ENCODE measurements around the gene FOXE3. TPM values are rescaled to one million over a fixed set of nuclear protein-coding genes. Genes with fewer than 3 reads are reported as not detected.
"Not testable (repeated sequence)": the region's sequence is repeated elsewhere in the genome, so short reads cannot be mapped to it uniquely, and the experiment has no call there.

FOXE3 gene
- total and polyA plus RNA-seq, 4 donors, result not detected

DNA sequence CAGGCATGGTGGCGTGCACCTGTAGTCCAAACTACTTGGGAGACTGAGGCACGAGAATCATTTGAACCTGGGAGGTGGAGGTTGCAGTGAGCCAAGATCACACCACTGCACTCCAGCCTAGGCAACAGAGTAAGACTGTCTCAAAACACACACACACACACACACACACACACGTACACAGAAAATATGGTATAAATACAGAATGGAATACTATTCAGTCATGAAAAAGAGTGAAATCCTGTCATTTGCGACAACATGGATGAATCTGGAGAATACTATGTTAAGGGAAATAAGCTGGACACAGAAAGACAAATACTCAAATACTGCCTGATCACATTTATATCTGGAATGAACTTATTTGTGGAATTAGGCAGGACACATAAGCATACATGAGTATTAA lies 40.2 kb downstream of the FOXE3 start:
- DNase-seq (ENCODE audit: low spot score), result no peak
- Histone ChIP-seq H3K27me3 (ENCODE audit: control insufficient read depth in 4 of 4, insufficient read depth in 4 of 4, low read length in 3 of 4) (peaks cover 0 to 4% (median 0%) of the 10 kb centered on the region in 4 donors), H3K9me3 (ENCODE audit: control insufficient read depth in 4 of 4, low read length in 3 of 4) (no peaks in the 10 kb centered on the region), H3K27ac (ENCODE audit: low read depth in 1 of 2, low read length in 2 of 2) (no peak overlapping the region), H3K4me3 (ENCODE audit: low read depth in 1 of 3, low read length in 3 of 3) (no peak overlapping the region), H3K9ac (ENCODE audit: low read depth in 1 of 2, low read length in 2 of 2) (no peak overlapping the region), H3K36me3 (ENCODE audit: control insufficient read depth in 4 of 4, insufficient read depth in 3 of 4, low read depth in 1 of 4, low read length in 3 of 4) (no peaks in the 10 kb centered on the region), H3K4me1 (ENCODE audit: control insufficient read depth in 4 of 4, insufficient read depth in 4 of 4, low read length in 3 of 4) (no peaks in the 10 kb centered on the region)
- no peak for TF ChIP-seq CTCF (IDR thresholded peaks at IDR 0.05; ENCODE audit: low read depth, low read length, missing input control)
- TF ChIP-seq NR2F2 (IDR thresholded peaks at IDR 0.05), result no peak
- no peak for TF ChIP-seq RXRA (IDR thresholded peaks at IDR 0.05)
- no peak for TF ChIP-seq FOXA1 (IDR thresholded peaks at IDR 0.05)
- no peak for TF ChIP-seq SP1 (IDR thresholded peaks at IDR 0.05)
- TF ChIP-seq, protein P1, sequence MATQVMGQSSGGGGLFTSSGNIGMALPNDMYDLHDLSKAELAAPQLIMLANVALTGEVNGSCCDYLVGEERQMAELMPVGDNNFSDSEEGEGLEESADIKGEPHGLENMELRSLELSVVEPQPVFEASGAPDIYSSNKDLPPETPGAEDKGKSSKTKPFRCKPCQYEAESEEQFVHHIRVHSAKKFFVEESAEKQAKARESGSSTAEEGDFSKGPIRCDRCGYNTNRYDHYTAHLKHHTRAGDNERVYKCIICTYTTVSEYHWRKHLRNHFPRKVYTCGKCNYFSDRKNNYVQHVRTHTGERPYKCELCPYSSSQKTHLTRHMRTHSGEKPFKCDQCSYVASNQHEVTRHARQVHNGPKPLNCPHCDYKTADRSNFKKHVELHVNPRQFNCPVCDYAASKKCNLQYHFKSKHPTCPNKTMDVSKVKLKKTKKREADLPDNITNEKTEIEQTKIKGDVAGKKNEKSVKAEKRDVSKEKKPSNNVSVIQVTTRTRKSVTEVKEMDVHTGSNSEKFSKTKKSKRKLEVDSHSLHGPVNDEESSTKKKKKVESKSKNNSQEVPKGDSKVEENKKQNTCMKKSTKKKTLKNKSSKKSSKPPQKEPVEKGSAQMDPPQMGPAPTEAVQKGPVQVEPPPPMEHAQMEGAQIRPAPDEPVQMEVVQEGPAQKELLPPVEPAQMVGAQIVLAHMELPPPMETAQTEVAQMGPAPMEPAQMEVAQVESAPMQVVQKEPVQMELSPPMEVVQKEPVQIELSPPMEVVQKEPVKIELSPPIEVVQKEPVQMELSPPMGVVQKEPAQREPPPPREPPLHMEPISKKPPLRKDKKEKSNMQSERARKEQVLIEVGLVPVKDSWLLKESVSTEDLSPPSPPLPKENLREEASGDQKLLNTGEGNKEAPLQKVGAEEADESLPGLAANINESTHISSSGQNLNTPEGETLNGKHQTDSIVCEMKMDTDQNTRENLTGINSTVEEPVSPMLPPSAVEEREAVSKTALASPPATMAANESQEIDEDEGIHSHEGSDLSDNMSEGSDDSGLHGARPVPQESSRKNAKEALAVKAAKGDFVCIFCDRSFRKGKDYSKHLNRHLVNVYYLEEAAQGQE (IDR thresholded peaks at IDR 0.05), result no peak
- TF ChIP-seq FOXA2 (IDR thresholded peaks at IDR 0.05), result no peak
- TF ChIP-seq GABPA (IDR thresholded peaks at IDR 0.05 in 1 of 2, conservative IDR thresholded peaks at IDR 0.05 in 1 of 2), result no peak
- TF ChIP-seq, protein P2, sequence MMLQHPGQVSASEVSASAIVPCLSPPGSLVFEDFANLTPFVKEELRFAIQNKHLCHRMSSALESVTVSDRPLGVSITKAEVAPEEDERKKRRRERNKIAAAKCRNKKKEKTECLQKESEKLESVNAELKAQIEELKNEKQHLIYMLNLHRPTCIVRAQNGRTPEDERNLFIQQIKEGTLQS (IDR thresholded peaks at IDR 0.05), result no peak
- no peak for TF ChIP-seq MAX (IDR thresholded peaks at IDR 0.05)
- no peak for TF ChIP-seq RAD21 (IDR thresholded peaks at IDR 0.05)
- TF ChIP-seq TAF1 (conservative IDR thresholded peaks at IDR 0.05), result no peak
- TF ChIP-seq YY1 (IDR thresholded peaks at IDR 0.05), result no peak
- 82% methylated on average over 4 of the region's 4 CpGs for WGBS

- 93% methylated on average over 16 of the region's 16 CpGs for WGBS
- DNase-seq (ENCODE audit: low spot score); H3K9ac ChIP-seq (ENCODE audit: low read depth in 1 of 2, low read length in 2 of 2); H3K27me3 ChIP-seq (ENCODE audit: control insufficient read depth in 4 of 4, insufficient read depth in 4 of 4, low read length in 3 of 4); H3K9me3 ChIP-seq (ENCODE audit: control insufficient read depth in 4 of 4, low read length in 3 of 4); H3K36me3 ChIP-seq (ENCODE audit: control insufficient read depth in 4 of 4, insufficient read depth in 3 of 4, low read depth in 1 of 4, low read length in 3 of 4); H3K27ac ChIP-seq (ENCODE audit: low read depth in 1 of 2, low read length in 2 of 2); H3K4me1 ChIP-seq (ENCODE audit: control insufficient read depth in 4 of 4, insufficient read depth in 4 of 4, low read length in 3 of 4); H3K4me3 ChIP-seq (ENCODE audit: low read depth in 1 of 3, low read length in 3 of 3): not testable (repeated sequence)
Observed at GRCh38 chr1:47457547-47457946, 41.5 kb downstream of the FOXE3 start.

DNA sequence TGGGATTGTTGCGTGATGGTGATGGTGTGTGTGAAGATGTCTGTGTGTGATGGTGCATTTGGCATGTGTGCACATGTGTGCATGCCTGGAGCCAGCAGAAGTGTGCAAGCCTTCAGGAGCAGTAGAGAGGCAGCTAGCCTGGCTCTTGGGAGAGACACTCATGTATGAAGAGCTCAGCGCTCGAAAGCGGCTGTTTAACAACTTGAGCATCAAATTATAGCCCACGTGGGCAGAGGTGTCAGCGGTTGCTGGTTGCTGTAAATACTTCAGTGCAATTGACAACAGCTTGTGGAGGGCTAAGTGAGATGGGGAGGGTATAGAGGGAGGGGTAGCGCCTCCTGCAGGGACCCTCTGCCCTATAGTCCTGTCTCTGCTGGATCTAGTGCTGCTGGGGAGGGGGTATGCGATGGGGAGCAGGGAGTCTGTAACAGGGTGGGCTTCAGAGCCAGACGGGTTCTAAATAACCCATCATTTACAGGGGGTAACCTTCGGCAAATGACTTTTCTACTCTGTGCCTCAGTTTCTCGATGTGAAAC lies 43.2 kb downstream of the FOXE3 start:
- WGBS, result 39% methylated on average over 11 of the region's 11 CpGs
- H3K27me3 ChIP-seq (ENCODE audit: control insufficient read depth in 4 of 4, insufficient read depth in 4 of 4, low read length in 3 of 4), result peaks cover 0 to 4% (median 0%) of the 10 kb centered on the region in 4 donors
- H3K4me3 ChIP-seq (ENCODE audit: low read depth in 1 of 3, low read length in 3 of 3), result no peak overlapping the region
- no peaks in the 10 kb centered on the region for H3K36me3 ChIP-seq (ENCODE audit: control insufficient read depth in 4 of 4, insufficient read depth in 3 of 4, low read depth in 1 of 4, low read length in 3 of 4)
- H3K27ac ChIP-seq (ENCODE audit: low read depth in 1 of 2, low read length in 2 of 2), result no peak overlapping the region
- H3K9me3 ChIP-seq (ENCODE audit: control insufficient read depth in 4 of 4, low read length in 3 of 4), result no peaks in the 10 kb centered on the region
- H3K9ac ChIP-seq (ENCODE audit: low read depth in 1 of 2, low read length in 2 of 2), result no peak overlapping the region
- TF ChIP-seq SP1 (IDR thresholded peaks at IDR 0.05) (no peak), MAX (IDR thresholded peaks at IDR 0.05) (no peak), TAF1 (conservative IDR thresholded peaks at IDR 0.05) (no peak), RAD21 (IDR thresholded peaks at IDR 0.05) (no peak), HNF4A (conservative IDR thresholded peaks at IDR 0.05) (no peak), NR2F2 (IDR thresholded peaks at IDR 0.05) (no peak), EGR1 (IDR thresholded peaks at IDR 0.05; ENCODE audit: low read depth in 2 of 2) (no peak), RXRA (IDR thresholded peaks at IDR 0.05) (no peak), FOXA1 (IDR thresholded peaks at IDR 0.05) (no peak), HNF4G (IDR thresholded peaks at IDR 0.05) (no peak), YY1 (IDR thresholded peaks at IDR 0.05) (no peak)
- TF ChIP-seq, protein P2 (IDR thresholded peaks at IDR 0.05), result no peak
- TF ChIP-seq, protein P1 (IDR thresholded peaks at IDR 0.05), result no peak
- no peak for DNase-seq (ENCODE audit: low spot score)
- no peaks in the 10 kb centered on the region for H3K4me1 ChIP-seq (ENCODE audit: control insufficient read depth in 4 of 4, insufficient read depth in 4 of 4, low read length in 3 of 4)
